HEK293 (cell line): Measurements from ENCODE around the gene AKR1C8.
"Not testable (repeated sequence)": the region's sequence is repeated elsewhere in the genome, so short reads cannot be mapped to it uniquely, and the experiment has no call there.

Experiments
- CTCF ChIA-PET: fragments of 350-600 bp; formaldehyde crosslinking; extraction: SDS; loops from one replicate; lab custom pipeline; 2021; ENCODE audit warnings: antibody characterized with exemption; lab: Yijun Ruan, JAX
- POLR2A ChIA-PET: fragments of 300-600 bp; formaldehyde crosslinking; extraction: SDS; loops from one replicate; lab custom pipeline; 2020; ENCODE audit warnings: antibody characterized with exemption, inconsistent platforms; lab: Yijun Ruan, JAX
- H3K27ac ChIP-seq: fragments of 200-500 bp; sonication (Bioruptor generic); 2 replicates; pipeline ENCODE4 v1.5.1; 2014; ENCODE audit warnings: low read depth, low read length, control low read depth, inconsistent platforms; ENCODE audit errors: extremely low read depth
- H3K36me3 ChIP-seq, 2 experiments: fragments of 200-500 bp in 1 of 2; sonication (Bioruptor generic) in 1 of 2; 1 replicate in 1 of 2; 2 replicates in 1 of 2; pipeline ENCODE4 v1.5.1; 2014 to 2017; ENCODE audit warnings: inconsistent platforms in 2 of 2, low read length in 2 of 2; ENCODE audit not compliant: control insufficient read depth in 2 of 2, insufficient read depth in 1 of 2
- H3K4me1 ChIP-seq: fragments of 200-500 bp; sonication (Bioruptor generic); 2 replicates; pipeline ENCODE4 v1.5.1; 2014; ENCODE audit warnings: mild to moderate bottlenecking, low read length, inconsistent platforms; ENCODE audit not compliant: control insufficient read depth, insufficient read depth
- H3K4me3 ChIP-seq: 2 replicates; pipeline ENCODE4 v1.5.1; 2011; ENCODE audit warnings: low read depth, mild to moderate bottlenecking, control low read depth, low read length, moderate library complexity
- H3K9me3 ChIP-seq: fragments of 200-500 bp; sonication (Bioruptor generic); 2 replicates; pipeline ENCODE4 v1.5.1; 2014; ENCODE audit warnings: low read depth, low read length, inconsistent platforms; ENCODE audit not compliant: control insufficient read depth, insufficient read depth
- KLF8 ChIP-seq: fragments of 450-650 bp; formaldehyde crosslinking; IDR thresholded peaks from 2 replicates; pipeline ENCODE4 v1.5.1; 2016; ENCODE audit warnings: missing biosample characterization, missing genetic modification characterization
- PRDM10 ChIP-seq: fragments of 450-650 bp; formaldehyde crosslinking; IDR thresholded peaks from 2 replicates; pipeline ENCODE4 v1.5.1; 2016; ENCODE audit warnings: missing biosample characterization, missing genetic modification characterization
- SALL2 ChIP-seq: fragments of 450-650 bp; formaldehyde crosslinking; IDR thresholded peaks from 2 replicates; pipeline ENCODE4 v1.5.0; 2017; ENCODE audit warnings: missing biosample characterization, mild to moderate bottlenecking, missing genetic modification characterization, borderline replicate concordance
- SETDB1 ChIP-seq: IDR thresholded peaks from one replicate; pipeline ENCODE4 v1.6.1; 2017; ENCODE audit warnings: mild to moderate bottlenecking, low read length, moderate library complexity, mixed read lengths; ENCODE audit not compliant: insufficient read length
- ZBTB10 ChIP-seq: fragments of 450-650 bp; formaldehyde crosslinking; IDR thresholded peaks from 2 replicates; pipeline ENCODE4 v1.5.1; 2016; ENCODE audit warnings: missing biosample characterization, missing genetic modification characterization
- ZNF121 ChIP-seq: fragments of 450-650 bp; formaldehyde crosslinking; IDR thresholded peaks from 2 replicates; pipeline ENCODE4 v1.5.1; 2016; ENCODE audit warnings: missing biosample characterization, missing genetic modification characterization
- ZNF169 ChIP-seq: fragments of 450-650 bp; formaldehyde crosslinking; IDR thresholded peaks from 2 replicates; pipeline ENCODE4 v1.5.1; 2016; ENCODE audit warnings: missing biosample characterization, missing genetic modification characterization
- ZNF202 ChIP-seq: fragments of 450-650 bp; formaldehyde crosslinking; IDR thresholded peaks from 2 replicates; pipeline ENCODE4 v1.5.1; 2016; ENCODE audit warnings: missing biosample characterization, missing genetic modification characterization, borderline replicate concordance
- ZNF280D ChIP-seq: fragments of 450-650 bp; formaldehyde crosslinking; IDR thresholded peaks from 2 replicates; pipeline ENCODE4 v1.5.1; 2016; ENCODE audit warnings: missing biosample characterization, missing genetic modification characterization
- ZNF341 ChIP-seq: fragments of 450-650 bp; formaldehyde crosslinking; IDR thresholded peaks from 2 replicates; pipeline ENCODE4; 2016; ENCODE audit warnings: low read depth, missing biosample characterization, missing genetic modification characterization
- ZNF366 ChIP-seq: fragments of 450-650 bp; formaldehyde crosslinking; conservative IDR thresholded peaks from 2 replicates; pipeline ENCODE4 v1.5.1; 2016; ENCODE audit warnings: missing biosample characterization, missing genetic modification characterization
- ZNF426 ChIP-seq: fragments of 450-650 bp; formaldehyde crosslinking; IDR thresholded peaks from 2 replicates; pipeline ENCODE4 v1.5.1; 2017; ENCODE audit warnings: missing biosample characterization, missing genetic modification characterization, mild to moderate bottlenecking, inconsistent platforms, moderate library complexity
- ZNF514 ChIP-seq: fragments of 450-650 bp; formaldehyde crosslinking; IDR thresholded peaks from 2 replicates; pipeline ENCODE4 v1.5.1; 2016; ENCODE audit warnings: missing biosample characterization, missing genetic modification characterization
- ZNF529 ChIP-seq: fragments of 450-650 bp; formaldehyde crosslinking; IDR thresholded peaks from 2 replicates; pipeline ENCODE4 v1.5.1; 2017; ENCODE audit warnings: missing genetic modification characterization, missing biosample characterization; ENCODE audit not compliant: insufficient replicate concordance
- ZNF549 ChIP-seq: fragments of 450-650 bp; IDR thresholded peaks from 2 replicates; pipeline ENCODE4 v1.5.1; 2018; ENCODE audit warnings: missing biosample characterization, missing genetic modification characterization, mild to moderate bottlenecking, inconsistent platforms, moderate library complexity
- ZNF561 ChIP-seq: fragments of 450-650 bp; IDR thresholded peaks from 2 replicates; pipeline ENCODE4 v1.5.1; 2018; ENCODE audit warnings: missing biosample characterization, missing genetic modification characterization, borderline replicate concordance
- TF ChIP-seq, protein P1 (sequence below): fragments of 450-650 bp; formaldehyde crosslinking; IDR thresholded peaks from 2 replicates; pipeline ENCODE4 v1.5.1; 2017; ENCODE audit warnings: missing biosample characterization, missing genetic modification characterization
- TF ChIP-seq, protein P2 (sequence below): fragments of 450-650 bp; formaldehyde crosslinking; IDR thresholded peaks from 2 replicates; pipeline ENCODE4 v1.5.1; 2016; ENCODE audit warnings: missing biosample characterization, missing genetic modification characterization, low read depth

Gene AKR1C8

GRCh38 chr10:5229019-5229418, 44.1 kb upstream of the AKR1C8 start:
- H3K9me3 ChIP-seq, result no peaks in the 10 kb centered on the region
- ChIA-PET CTCF (interaction anchor here (0.7 kb wide), 1 partner anchor 11 kb away, joined by 3 read pairs; no protein-coding TSS in a partner anchor), POLR2A (no interaction called here)
- TF ChIP-seq PRDM10 (no peak), KLF8 (tag by site-specific recombination) (no peak), SETDB1 (no peak), ZNF280D (tag by site-specific recombination) (no peak), ZNF341 (tag by site-specific recombination) (no peak), ZBTB10 (tag by site-specific recombination) (no peak), ZNF202 (tag by site-specific recombination) (no peak), ZNF514 (no peak), ZNF169 (tag by site-specific recombination) (no peak), ZNF549 (tag by site-specific recombination) (no peak), ZNF529 (tag by site-specific recombination) (no peak), SALL2 (no peak), ZNF561 (tag by site-specific recombination) (no peak), ZNF366 (tag by site-specific recombination) (no peak), ZNF121 (no peak), ZNF426 (tag by site-specific recombination) (no peak)
- TF ChIP-seq, protein P1, sequence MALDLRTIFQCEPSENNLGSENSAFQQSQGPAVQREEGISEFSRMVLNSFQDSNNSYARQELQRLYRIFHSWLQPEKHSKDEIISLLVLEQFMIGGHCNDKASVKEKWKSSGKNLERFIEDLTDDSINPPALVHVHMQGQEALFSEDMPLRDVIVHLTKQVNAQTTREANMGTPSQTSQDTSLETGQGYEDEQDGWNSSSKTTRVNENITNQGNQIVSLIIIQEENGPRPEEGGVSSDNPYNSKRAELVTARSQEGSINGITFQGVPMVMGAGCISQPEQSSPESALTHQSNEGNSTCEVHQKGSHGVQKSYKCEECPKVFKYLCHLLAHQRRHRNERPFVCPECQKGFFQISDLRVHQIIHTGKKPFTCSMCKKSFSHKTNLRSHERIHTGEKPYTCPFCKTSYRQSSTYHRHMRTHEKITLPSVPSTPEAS (tag by site-specific recombination), result no peak
- TF ChIP-seq, protein P2, sequence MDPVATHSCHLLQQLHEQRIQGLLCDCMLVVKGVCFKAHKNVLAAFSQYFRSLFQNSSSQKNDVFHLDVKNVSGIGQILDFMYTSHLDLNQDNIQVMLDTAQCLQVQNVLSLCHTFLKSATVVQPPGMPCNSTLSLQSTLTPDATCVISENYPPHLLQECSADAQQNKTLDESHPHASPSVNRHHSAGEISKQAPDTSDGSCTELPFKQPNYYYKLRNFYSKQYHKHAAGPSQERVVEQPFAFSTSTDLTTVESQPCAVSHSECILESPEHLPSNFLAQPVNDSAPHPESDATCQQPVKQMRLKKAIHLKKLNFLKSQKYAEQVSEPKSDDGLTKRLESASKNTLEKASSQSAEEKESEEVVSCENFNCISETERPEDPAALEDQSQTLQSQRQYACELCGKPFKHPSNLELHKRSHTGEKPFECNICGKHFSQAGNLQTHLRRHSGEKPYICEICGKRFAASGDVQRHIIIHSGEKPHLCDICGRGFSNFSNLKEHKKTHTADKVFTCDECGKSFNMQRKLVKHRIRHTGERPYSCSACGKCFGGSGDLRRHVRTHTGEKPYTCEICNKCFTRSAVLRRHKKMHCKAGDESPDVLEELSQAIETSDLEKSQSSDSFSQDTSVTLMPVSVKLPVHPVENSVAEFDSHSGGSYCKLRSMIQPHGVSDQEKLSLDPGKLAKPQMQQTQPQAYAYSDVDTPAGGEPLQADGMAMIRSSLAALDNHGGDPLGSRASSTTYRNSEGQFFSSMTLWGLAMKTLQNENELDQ (tag by site-specific recombination), result no peak
- TF ChIP-seq, all 188 proteins: peak for 0
- Histone ChIP-seq H3K27ac (no peak overlapping the region), H3K4me1 (no peaks in the 10 kb centered on the region), H3K36me3 (no peaks in the 10 kb centered on the region), H3K4me3 (no peak overlapping the region)

DNA sequence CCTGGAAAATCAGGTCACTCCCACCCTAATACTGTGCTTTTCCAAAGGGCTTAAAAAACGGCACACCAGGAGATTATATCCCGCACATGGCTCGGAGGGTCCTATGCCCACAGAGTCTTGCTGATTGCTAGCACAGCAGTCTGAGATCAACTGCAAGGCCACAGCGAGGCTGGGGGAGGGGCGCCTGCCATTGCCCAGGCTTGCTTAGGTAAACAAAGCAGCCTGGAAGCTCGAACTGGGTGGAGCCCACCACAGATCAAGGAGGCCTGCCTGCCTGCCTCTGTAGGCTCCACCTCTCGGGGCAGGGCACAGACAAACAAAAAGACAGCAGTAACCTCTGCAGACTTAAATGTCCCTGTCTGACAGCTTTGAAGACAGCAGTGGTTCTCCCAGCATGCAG, 38.0 kb upstream of the AKR1C8 start:
- CTCF ChIA-PET, H3K36me3 ChIP-seq, H3K4me3 ChIP-seq, H3K9me3 ChIP-seq, H3K4me1 ChIP-seq, H3K27ac ChIP-seq, POLR2A ChIA-PET: not testable (repeated sequence)
